ENCODE data around the gene MMAB.
"Not testable (repeated sequence)": the region's sequence is repeated elsewhere in the genome, so short reads cannot be mapped to it uniquely, and the experiment has no call there.

The MMAB gene

DNA sequence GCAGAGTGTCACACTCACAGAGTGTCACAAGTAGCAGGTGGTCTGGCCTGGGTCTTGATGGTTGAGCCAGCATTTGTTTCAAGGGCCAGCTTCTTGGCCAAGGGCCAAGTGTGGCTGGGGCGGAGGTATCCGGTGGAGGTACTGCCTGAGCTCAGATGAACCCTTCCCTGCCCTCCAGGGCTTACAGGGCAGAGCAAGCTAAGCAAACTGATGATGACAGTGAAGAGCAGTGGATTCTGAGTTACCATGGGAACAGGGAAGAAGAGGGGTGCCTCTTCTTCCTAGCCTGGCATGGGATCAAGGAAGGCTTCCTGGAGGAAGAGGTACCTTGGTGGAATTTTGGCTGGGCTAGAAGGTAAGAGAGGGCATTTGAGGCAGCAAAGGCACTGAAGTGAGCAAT is 36.0 kb upstream of the MMAB start:
- Histone ChIP-seq H3K27me3 (ENCODE audit: insufficient read depth, low read length) (peaks cover 19% of the 10 kb centered on the region), H3K4me1 (ENCODE audit: insufficient read depth, low read length) (peaks cover 42% of the 10 kb centered on the region), H3K4me3 (ENCODE audit: low read length) (no peak overlapping the region)

DNA sequence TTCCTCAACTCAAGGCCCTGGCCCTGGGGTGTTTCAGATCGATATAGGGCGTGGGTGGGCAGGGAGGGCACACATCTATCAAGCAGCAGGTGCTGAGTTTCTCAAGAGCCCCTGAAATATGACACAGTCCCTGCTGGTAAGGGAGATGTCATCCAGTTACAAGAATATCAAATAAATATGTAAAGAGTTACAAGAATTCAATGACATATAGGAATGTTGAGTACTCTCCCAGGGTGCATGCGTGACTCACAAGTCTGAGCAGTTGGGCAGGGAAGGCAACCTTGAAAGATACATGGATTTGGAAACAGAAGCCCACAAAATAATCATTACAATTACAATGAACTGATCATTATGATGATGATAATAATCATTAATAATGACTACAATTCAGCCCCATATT is 35.5 kb upstream of the MMAB start:
- H3K4me1 ChIP-seq (ENCODE audit: insufficient read depth, low read length): peaks cover 40% of the 10 kb centered on the region
- H3K36me3 ChIP-seq (ENCODE audit: insufficient read depth, low read length): no peaks in the 10 kb centered on the region
- H3K9me3 ChIP-seq (ENCODE audit: low read length): no peaks in the 10 kb centered on the region
- no peak overlapping the region for H2AFZ ChIP-seq (ENCODE audit: low read depth, low read length)
- peaks cover 17% of the 10 kb centered on the region for H3K27me3 ChIP-seq (ENCODE audit: insufficient read depth, low read length)
- H3K4me3 ChIP-seq (ENCODE audit: low read length): no peak overlapping the region

More for the DNA sequence above, 36.0 kb upstream of the MMAB start:
- Histone ChIP-seq H3K36me3 (ENCODE audit: insufficient read depth, low read length) (no peaks in the 10 kb centered on the region), H2AFZ (ENCODE audit: low read depth, low read length) (no peak overlapping the region), H3K9me3 (ENCODE audit: low read length) (no peaks in the 10 kb centered on the region)

DNA sequence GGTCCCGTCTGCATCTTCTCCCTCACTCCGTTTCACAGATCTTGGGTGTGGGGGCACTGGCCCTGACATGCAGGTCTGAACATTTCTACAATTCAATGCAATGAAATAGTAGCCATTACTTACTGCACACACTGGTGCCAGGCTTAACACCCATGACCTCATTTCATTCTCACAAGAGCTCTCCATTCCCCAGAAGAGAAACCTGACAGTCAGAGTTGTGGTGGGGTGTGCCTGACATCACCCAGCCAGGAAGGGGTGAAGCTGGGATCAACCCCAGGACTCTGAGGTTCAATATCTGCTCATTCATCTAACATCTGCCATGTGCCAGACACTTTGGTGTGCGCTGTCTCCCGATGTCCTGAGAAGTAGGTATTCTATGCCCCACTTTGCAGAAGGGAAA is 35.0 kb upstream of the MMAB start:
- Histone ChIP-seq H2AFZ (ENCODE audit: low read depth, low read length) (no peak overlapping the region), H3K36me3 (ENCODE audit: insufficient read depth, low read length) (no peaks in the 10 kb centered on the region), H3K4me3 (ENCODE audit: low read length) (no peak overlapping the region), H3K9me3 (ENCODE audit: low read length) (no peaks in the 10 kb centered on the region), H3K27me3 (ENCODE audit: insufficient read depth, low read length) (peaks cover 12% of the 10 kb centered on the region), H3K4me1 (ENCODE audit: insufficient read depth, low read length) (peaks cover 34% of the 10 kb centered on the region)

DNA sequence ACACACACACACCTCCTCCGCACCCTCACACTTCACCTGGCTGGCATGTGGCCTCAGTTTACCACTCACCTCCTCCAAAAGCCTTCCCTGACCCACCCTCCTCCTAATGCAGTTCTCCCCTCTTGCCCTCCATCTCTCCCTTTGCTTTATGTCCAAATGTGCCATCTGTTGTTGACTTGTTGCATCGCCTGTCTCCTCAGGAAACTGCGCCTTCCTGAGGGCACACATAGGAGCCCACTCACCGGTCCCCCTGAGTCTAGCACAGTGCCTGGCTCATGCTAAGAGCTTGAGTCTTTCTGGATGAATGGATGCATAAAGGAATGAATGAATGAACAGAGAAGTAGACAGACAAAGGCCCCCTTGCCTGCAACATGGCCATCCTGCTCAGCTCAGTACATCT is 34.3 kb upstream of the MMAB start:
- Histone ChIP-seq H3K4me1 (ENCODE audit: insufficient read depth, low read length) (peaks cover 39% of the 10 kb centered on the region), H3K36me3 (ENCODE audit: insufficient read depth, low read length) (no peaks in the 10 kb centered on the region), H2AFZ (ENCODE audit: low read depth, low read length) (no peak overlapping the region), H3K4me3 (ENCODE audit: low read length) (no peak overlapping the region), H3K9me3 (ENCODE audit: low read length) (no peaks in the 10 kb centered on the region), H3K27me3 (ENCODE audit: insufficient read depth, low read length) (peaks cover 6% of the 10 kb centered on the region)

DNA sequence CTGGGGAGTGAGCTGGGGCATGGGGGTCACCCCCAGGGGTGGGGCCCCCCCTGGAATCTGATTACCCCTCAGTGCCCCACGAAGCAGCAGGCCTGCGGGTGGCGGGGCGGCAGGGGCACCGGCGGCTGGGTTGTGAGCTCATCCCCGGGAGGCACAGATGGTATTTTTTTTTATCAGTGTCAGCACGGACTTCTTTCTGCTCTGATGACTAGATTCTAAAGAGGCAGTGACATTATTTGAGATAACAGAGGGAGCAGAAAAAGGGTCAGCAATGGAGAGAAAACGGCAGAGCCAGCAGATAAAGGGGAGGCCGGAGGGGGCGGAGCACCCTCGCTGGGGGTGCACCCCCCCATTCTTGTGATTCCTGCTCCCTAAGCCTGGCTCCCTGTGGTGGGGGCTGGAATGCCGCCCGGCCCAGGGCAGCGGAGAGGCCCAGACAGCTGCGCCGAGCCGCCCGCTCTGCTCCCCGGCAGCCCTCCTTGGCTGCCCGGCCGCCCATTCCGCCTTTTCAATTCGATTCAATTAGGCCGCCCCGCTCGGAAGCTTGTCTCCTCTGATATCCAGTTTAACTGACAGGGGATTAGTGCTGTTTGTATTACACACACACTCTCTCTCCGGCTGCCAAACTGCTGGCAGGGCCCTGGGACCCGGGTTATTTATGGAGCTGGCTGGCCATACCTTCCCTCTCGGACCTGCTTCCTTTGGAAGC is 33.2 kb upstream of the MMAB start:
- H2AFZ ChIP-seq (ENCODE audit: low read depth, low read length): no peak overlapping the region
- no peaks in the 10 kb centered on the region for H3K36me3 ChIP-seq (ENCODE audit: insufficient read depth, low read length)
- peaks cover 6% of the 10 kb centered on the region for H3K27me3 ChIP-seq (ENCODE audit: insufficient read depth, low read length)
- H3K4me1 ChIP-seq (ENCODE audit: insufficient read depth, low read length): peaks cover 43% of the 10 kb centered on the region
- peak overlapping the region; percentile 10 for H3K4me3 ChIP-seq (ENCODE audit: low read length)
- H3K9me3 ChIP-seq (ENCODE audit: low read length): no peaks in the 10 kb centered on the region

DNA sequence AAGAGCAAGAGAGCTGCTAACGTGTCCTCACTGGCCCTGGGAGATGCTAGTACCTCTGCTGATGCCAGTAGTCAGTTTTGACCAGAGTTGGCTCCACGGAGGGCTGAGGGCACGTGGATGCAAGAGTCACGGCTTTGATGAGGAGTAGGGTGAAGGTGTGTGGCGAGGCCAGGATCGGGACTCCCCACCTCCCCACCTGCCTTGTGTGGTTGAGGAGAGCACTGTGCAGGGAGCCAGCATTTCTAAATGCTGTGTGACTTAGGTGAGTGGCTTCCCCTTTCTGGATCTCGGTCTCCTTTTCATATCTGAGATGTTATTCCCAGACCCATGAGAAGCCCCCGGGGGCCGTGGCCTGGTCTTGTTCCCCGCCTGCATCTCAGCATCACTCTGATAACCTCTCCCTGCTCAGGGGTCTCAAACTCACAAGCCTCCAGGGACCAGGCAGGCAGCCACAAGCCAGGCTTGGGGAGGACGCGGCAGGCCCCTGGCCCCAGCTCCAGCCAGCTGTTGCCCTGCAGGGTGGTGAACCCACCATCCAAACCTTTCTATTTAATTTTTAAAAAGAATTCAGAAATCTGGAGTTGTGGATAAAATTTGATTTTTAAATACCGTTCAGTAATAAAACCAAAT is 32.4 kb upstream of the MMAB start:
- no peak overlapping the region for H3K4me3 ChIP-seq (ENCODE audit: low read length)
- H3K4me1 ChIP-seq (ENCODE audit: insufficient read depth, low read length): peaks cover 43% of the 10 kb centered on the region
- H3K36me3 ChIP-seq (ENCODE audit: insufficient read depth, low read length): no peaks in the 10 kb centered on the region
- peaks cover 3% of the 10 kb centered on the region for H3K27me3 ChIP-seq (ENCODE audit: insufficient read depth, low read length)
- no peaks in the 10 kb centered on the region for H3K9me3 ChIP-seq (ENCODE audit: low read length)
- no peak overlapping the region for H2AFZ ChIP-seq (ENCODE audit: low read depth, low read length)

DNA sequence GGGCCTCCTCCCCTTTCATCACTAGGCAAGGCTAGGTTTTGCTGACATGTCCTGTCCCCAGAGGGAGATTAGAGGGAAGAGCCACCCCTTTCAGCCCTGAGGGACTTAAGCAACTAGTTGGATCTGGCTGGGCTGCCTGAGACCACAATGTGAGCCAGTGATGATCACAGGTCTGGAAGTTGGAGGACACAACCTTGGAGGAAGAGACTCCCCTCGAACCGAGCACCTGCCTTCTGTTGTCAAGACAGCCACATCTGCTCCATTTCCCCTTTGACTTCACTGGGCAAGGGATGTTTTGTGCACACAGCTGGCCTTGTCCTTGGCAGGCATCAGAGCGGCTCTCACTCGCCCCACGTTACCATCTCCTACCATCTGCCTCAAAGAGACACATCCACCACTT is 31.7 kb upstream of the MMAB start:
- H3K36me3 ChIP-seq (ENCODE audit: insufficient read depth, low read length): no peaks in the 10 kb centered on the region
- no peak overlapping the region for H3K4me3 ChIP-seq (ENCODE audit: low read length)
- no peak overlapping the region for H2AFZ ChIP-seq (ENCODE audit: low read depth, low read length)
- H3K4me1 ChIP-seq (ENCODE audit: insufficient read depth, low read length): peaks cover 43% of the 10 kb centered on the region
- no peaks in the 10 kb centered on the region for H3K9me3 ChIP-seq (ENCODE audit: low read length)
- H3K27me3 ChIP-seq (ENCODE audit: insufficient read depth, low read length): no peaks in the 10 kb centered on the region

DNA sequence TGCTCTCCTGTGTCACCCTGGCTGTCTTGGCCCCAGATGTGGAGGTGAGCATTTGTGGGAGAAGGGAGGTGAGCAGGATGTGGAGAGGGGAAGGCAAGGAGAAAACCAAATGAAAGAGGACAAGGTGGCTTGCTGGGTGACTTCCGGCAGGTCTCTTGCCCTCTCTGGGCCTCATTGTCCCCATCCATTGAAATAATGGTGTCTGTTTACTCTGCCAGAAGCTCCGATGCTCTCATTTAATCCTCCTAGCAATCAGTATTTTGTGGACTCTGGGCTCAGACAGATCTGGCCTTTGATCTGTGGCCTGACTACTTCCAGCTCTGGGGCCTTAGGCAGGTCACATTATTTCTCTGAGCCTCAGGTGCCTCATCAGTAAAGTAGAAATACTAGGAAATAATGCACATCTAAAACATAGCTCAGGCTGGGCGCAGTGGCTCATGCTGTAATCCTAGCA is 30.9 kb upstream of the MMAB start:
- Histone ChIP-seq H3K36me3 (ENCODE audit: insufficient read depth, low read length) (no peaks in the 10 kb centered on the region), H3K4me1 (ENCODE audit: insufficient read depth, low read length) (peaks cover 43% of the 10 kb centered on the region)

DNA sequence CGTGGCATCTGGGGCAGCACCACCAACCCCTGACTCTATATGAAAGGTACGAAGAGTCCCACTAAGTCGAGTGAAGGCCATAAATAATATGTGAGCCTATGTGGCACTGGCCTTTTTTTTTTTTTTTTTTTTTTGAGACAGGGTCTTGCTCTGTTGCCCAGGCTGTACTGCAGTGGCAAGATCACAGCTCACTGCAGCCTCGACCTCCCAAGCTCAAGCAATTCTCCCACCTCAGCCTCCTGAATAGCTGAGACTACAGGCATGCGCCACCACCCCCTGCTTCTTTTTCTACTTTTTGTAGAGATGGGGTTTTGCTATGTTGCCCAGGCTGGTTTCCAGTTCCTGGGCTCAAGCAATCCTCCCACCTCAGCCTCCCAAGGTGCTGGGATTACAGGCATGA is 28.8 kb upstream of the MMAB start:
- peaks cover 41% of the 10 kb centered on the region for H3K4me1 ChIP-seq (ENCODE audit: insufficient read depth, low read length)
- H3K9me3 ChIP-seq (ENCODE audit: low read length); H3K27me3 ChIP-seq (ENCODE audit: insufficient read depth, low read length); H2AFZ ChIP-seq (ENCODE audit: low read depth, low read length); H3K36me3 ChIP-seq (ENCODE audit: insufficient read depth, low read length); H3K4me3 ChIP-seq (ENCODE audit: low read length): not testable (repeated sequence)

More for the DNA sequence above, 30.9 kb upstream of the MMAB start:
- Histone ChIP-seq H3K9me3 (ENCODE audit: low read length) (no peaks in the 10 kb centered on the region), H3K27me3 (ENCODE audit: insufficient read depth, low read length) (no peaks in the 10 kb centered on the region), H2AFZ (ENCODE audit: low read depth, low read length) (no peak overlapping the region), H3K4me3 (ENCODE audit: low read length) (no peak overlapping the region)

DNA sequence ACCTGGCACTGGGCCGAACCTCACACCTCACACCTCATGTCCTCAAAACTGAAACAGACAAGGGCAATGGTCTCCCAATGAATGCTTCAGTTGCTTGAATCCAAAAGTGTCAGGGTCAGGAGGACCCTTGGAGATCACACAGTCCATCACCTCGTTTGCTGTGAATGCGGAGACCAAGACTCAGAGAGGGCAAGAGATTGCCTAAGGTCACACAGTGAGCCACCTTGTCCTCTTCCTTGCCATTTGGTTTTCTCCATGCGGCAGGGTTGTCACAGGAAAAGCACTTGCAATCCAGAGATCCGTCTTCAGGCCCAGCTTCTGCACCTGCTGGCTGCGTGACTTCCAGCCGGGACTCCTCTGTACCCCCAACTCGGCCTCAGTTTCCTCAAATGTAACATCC is 28.3 kb upstream of the MMAB start:
- H3K27me3 ChIP-seq (ENCODE audit: insufficient read depth, low read length): no peaks in the 10 kb centered on the region
- peaks cover 36% of the 10 kb centered on the region for H3K4me1 ChIP-seq (ENCODE audit: insufficient read depth, low read length)
- H3K4me3 ChIP-seq (ENCODE audit: low read length): no peak overlapping the region
- no peak overlapping the region for H2AFZ ChIP-seq (ENCODE audit: low read depth, low read length)
- no peaks in the 10 kb centered on the region for H3K36me3 ChIP-seq (ENCODE audit: insufficient read depth, low read length)
- H3K9me3 ChIP-seq (ENCODE audit: low read length): no peaks in the 10 kb centered on the region

DNA sequence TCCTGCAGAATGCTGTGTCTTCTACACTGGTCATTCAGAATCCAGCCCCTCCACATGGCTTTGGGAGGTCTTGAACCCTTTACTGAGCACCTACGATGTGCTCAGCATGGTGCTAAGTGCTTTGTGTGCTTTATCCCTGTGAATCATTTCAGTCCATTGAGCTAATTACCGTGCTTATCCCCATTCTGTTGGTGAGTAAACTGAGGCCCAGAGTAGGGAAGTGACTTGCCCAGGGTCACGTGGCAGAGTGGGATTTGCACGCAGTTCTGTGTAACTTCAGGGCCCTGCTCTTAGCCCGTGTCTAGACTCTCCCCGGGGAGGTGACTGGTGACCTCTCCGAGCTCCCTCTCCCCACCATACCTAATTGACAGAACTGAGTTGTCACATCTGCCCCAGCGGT is 27.7 kb upstream of the MMAB start:
- peaks cover 31% of the 10 kb centered on the region for H3K4me1 ChIP-seq (ENCODE audit: insufficient read depth, low read length)
- H3K4me3 ChIP-seq (ENCODE audit: low read length): no peak overlapping the region
- no peaks in the 10 kb centered on the region for H3K27me3 ChIP-seq (ENCODE audit: insufficient read depth, low read length)
- no peaks in the 10 kb centered on the region for H3K9me3 ChIP-seq (ENCODE audit: low read length)
- H2AFZ ChIP-seq (ENCODE audit: low read depth, low read length): no peak overlapping the region
- H3K36me3 ChIP-seq (ENCODE audit: insufficient read depth, low read length): peaks cover 5% of the 10 kb centered on the region

DNA sequence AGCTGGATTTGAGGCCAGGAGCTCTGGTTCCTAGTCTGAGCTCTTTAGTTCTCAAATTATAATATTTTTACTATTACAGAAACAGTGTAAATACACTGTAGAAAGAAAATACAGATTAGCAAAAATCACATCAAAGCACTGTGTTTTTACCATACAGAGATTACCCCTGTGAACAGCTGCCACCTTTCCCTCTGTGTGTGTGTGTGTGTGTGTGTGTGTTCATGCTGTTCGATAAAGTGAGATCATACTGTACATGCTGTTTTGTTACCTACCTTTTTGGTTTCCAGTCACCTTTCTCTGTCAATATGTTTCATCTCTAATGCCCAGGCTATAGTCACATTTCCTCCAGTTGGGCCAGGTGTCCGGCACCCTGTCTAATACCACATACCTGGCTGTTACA is 27.2 kb upstream of the MMAB start:
- Histone ChIP-seq H3K36me3 (ENCODE audit: insufficient read depth, low read length) (peaks cover 5% of the 10 kb centered on the region), H3K27me3 (ENCODE audit: insufficient read depth, low read length) (no peaks in the 10 kb centered on the region), H3K9me3 (ENCODE audit: low read length) (no peaks in the 10 kb centered on the region), H3K4me1 (ENCODE audit: insufficient read depth, low read length) (peaks cover 25% of the 10 kb centered on the region), H3K4me3 (ENCODE audit: low read length) (no peak overlapping the region), H2AFZ (ENCODE audit: low read depth, low read length) (no peak overlapping the region)

DNA sequence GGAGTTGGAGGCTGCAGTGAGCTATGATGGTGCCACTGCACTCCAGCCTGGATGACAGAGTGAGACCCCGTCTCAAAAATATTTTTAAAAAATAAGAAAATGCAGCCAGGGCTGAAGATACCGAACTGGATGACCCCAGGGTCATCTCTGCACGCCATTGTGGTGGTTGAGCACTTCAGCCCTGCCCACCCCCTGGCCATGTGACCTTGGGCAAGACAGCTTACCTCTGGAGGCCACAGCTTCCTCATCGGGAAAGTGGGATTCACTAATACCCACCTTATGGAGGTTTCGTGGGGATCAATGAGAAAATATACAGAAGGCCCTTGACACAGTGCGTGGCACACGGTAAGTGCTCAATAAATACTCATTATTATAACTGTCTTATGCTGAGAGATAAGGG is 25.8 kb upstream of the MMAB start:
- H3K27me3 ChIP-seq (ENCODE audit: insufficient read depth, low read length): no peaks in the 10 kb centered on the region
- H3K4me3 ChIP-seq (ENCODE audit: low read length): no peak overlapping the region
- H3K36me3 ChIP-seq (ENCODE audit: insufficient read depth, low read length): peaks cover 18% of the 10 kb centered on the region
- H2AFZ ChIP-seq (ENCODE audit: low read depth, low read length): no peak overlapping the region
- H3K4me1 ChIP-seq (ENCODE audit: insufficient read depth, low read length): peaks cover 20% of the 10 kb centered on the region
- H3K9me3 ChIP-seq (ENCODE audit: low read length): no peaks in the 10 kb centered on the region

DNA sequence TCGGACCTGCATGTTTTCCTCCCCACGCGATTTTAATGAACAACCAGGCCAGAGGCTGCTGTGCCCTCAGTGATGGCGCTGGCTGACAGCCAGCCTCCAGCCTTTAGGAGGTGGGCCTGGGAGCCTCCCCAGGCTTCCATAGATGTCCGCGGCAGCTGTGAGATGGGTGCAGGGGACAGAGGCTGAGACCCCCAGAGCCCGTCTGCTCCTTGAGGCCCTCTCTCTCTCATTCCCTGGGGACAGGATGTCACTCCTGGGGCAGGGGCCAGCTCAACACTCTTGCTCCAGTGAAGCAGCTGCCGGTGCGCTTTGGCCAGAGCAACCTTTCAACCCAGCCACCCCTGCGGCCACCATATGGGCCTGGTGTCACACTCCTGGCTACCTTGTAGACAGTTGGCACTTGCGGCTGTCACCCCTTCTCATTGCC is 25.1 kb upstream of the MMAB start:
- Histone ChIP-seq H3K4me3 (ENCODE audit: low read length) (no peak overlapping the region), H3K27me3 (ENCODE audit: insufficient read depth, low read length) (no peaks in the 10 kb centered on the region), H3K36me3 (ENCODE audit: insufficient read depth, low read length) (peaks cover 20% of the 10 kb centered on the region), H3K9me3 (ENCODE audit: low read length) (no peaks in the 10 kb centered on the region), H2AFZ (ENCODE audit: low read depth, low read length) (no peak overlapping the region), H3K4me1 (ENCODE audit: insufficient read depth, low read length) (peaks cover 20% of the 10 kb centered on the region)
